LHCN-M2 (cell line): Measurements from ENCODE around the gene ITGB2. TPM values are rescaled to one million over a fixed set of nuclear protein-coding genes. Genes with fewer than 3 reads are reported as not detected.
A peak's percentile ranks its signal among the peaks of the same experiment; 100 is the strongest.

Experiments used
- DNase-seq: peaks from one replicate; pipeline ENCODE4 v3.0.0-alpha.2; 2012; ENCODE audit warnings: low read depth
- total RNA-seq: library from RNA; depleted of rRNA; stranded (reverse); fragments of >200 nt; gene quantifications from 2 replicates; pipeline ENCODE4 v1.2.3, GENCODE V29; 2014

Gene ITGB2
- total RNA-seq, 1 experiment from 2014 or later: 3.8 TPM

- no peak for DNase-seq
Measured at GRCh38 chr21:44955798-44956175, 35.1 kb upstream of the ITGB2 start.

- no peak for DNase-seq
Measured at GRCh38 chr21:44955141-44955797, 34.6 kb upstream of the ITGB2 start.

- no peak for DNase-seq
Measured at GRCh38 chr21:44954281-44954771, 33.6 kb upstream of the ITGB2 start.

GRCh38 chr21:44953628-44954021 lies 32.9 kb upstream of the ITGB2 start:
- no peak for DNase-seq

- DNase-seq: no peak
Measured at GRCh38 chr21:44952929-44953627, 32.4 kb upstream of the ITGB2 start.

- DNase-seq: no peak
Measured at GRCh38 chr21:44952116-44952928, 31.6 kb upstream of the ITGB2 start.

GRCh38 chr21:44951186-44951915 lies 30.7 kb upstream of the ITGB2 start:
- no peak for DNase-seq

- DNase-seq: no peak
Measured at GRCh38 chr21:44950351-44950750, 29.7 kb upstream of the ITGB2 start.

- peak; percentile 57 for DNase-seq
Measured at GRCh38 chr21:44949779-44950198, 29.1 kb upstream of the ITGB2 start.

GRCh38 chr21:44949161-44949778 lies 28.6 kb upstream of the ITGB2 start:
- no peak for DNase-seq

GRCh38 chr21:44948426-44949120 lies 27.9 kb upstream of the ITGB2 start:
- DNase-seq: no peak

GRCh38 chr21:44947930-44948331 lies 27.2 kb upstream of the ITGB2 start:
- DNase-seq: peak; percentile 40

- DNase-seq: no peak
Measured at GRCh38 chr21:44947111-44947929, 26.6 kb upstream of the ITGB2 start.

- DNase-seq: no peak
Measured at GRCh38 chr21:44946254-44947041, 25.7 kb upstream of the ITGB2 start.

GRCh38 chr21:44944596-44944995 lies 23.9 kb upstream of the ITGB2 start:
- DNase-seq: no peak

GRCh38 chr21:44943686-44944550 lies 23.2 kb upstream of the ITGB2 start:
- DNase-seq: no peak

GRCh38 chr21:44943005-44943685 lies 22.4 kb upstream of the ITGB2 start:
- DNase-seq: no peak
